Activated CD8-positive, alpha-beta T cell treated with anti-CD3 and anti-CD28 coated beads, Interleukin-2, amount 10 ng/mL, durations not matched to agents 7 days and 5 days (primary cell): ENCODE results near the gene GREM1. TPM values are rescaled to one million over a fixed set of nuclear protein-coding genes. Genes with fewer than 3 reads are reported as not detected.

Experiments used
- ATAC-seq: fragments of 150-1000 bp; cut with Tn5 transposase; one replicate; pipeline ENCODE4 v1.10.0; 2021; ENCODE audit warnings: moderate library complexity
- CTCF ChIA-PET: fragments of 350-600 bp; sonication (Branson Sonifier 250); formaldehyde crosslinking; loops from one replicate; lab custom pipeline; 2021; ENCODE audit warnings: antibody characterized with exemption; lab: Charles Lee
- POLR2A ChIA-PET: fragments of 350-600 bp; sonication (Branson Sonifier 250); formaldehyde crosslinking; loops from one replicate; lab custom pipeline; 2021; ENCODE audit warnings: antibody characterized with exemption; lab: Charles Lee
- DNase-seq: peaks from one replicate; pipeline ENCODE4 v3.0.0-alpha.2; 2020
- H3K27ac Mint-ChIP-seq: one replicate; pipeline ENCODE4 v1.8.0; 2021; ENCODE audit warnings: mild to moderate bottlenecking, mixed read lengths
- H3K27me3 Mint-ChIP-seq: one replicate; pipeline ENCODE4 v1.8.0; 2021; ENCODE audit warnings: low read depth, mixed read lengths
- H3K36me3 Mint-ChIP-seq: one replicate; pipeline ENCODE4 v1.8.0; 2021; ENCODE audit warnings: low read depth, mixed read lengths
- H3K4me1 Mint-ChIP-seq: one replicate; pipeline ENCODE4 v1.8.0; 2021; ENCODE audit warnings: low read depth, mixed read lengths
- H3K4me3 Mint-ChIP-seq: one replicate; pipeline ENCODE4 v1.8.0; 2021; ENCODE audit warnings: mild to moderate bottlenecking, mixed read lengths
- H3K9me3 Mint-ChIP-seq: one replicate; pipeline ENCODE4 v1.8.0; 2022; ENCODE audit warnings: mixed read lengths; ENCODE audit not compliant: insufficient read depth
- total RNA-seq, 2 experiments: library from RNA; stranded (reverse); gene quantifications; one replicate each; pipeline ENCODE4 v1.2.3, GENCODE V29; 2021

GREM1 gene
- total RNA-seq, 2 experiments from 2014 or later: not detected

GRCh38 chr15:32718821-32719716 is 1.3 kb downstream of the GREM1 start:
- H3K9me3 Mint-ChIP-seq: no peaks in the 10 kb centered on the region
- POLR2A ChIA-PET: no interaction called here
- DNase-seq: peak; percentile 37
- H3K4me1 Mint-ChIP-seq: peaks cover 35% of the 10 kb centered on the region
- no peak overlapping the region for H3K27ac Mint-ChIP-seq
- CTCF ChIA-PET: no interaction called here
- peak overlapping the region; percentile 38 for H3K4me3 Mint-ChIP-seq
- H3K27me3 Mint-ChIP-seq: peaks cover 66% of the 10 kb centered on the region
- ATAC-seq: peak; percentile 49
- H3K36me3 Mint-ChIP-seq: no peaks in the 10 kb centered on the region

- Mint-ChIP-seq H3K27me3 (peaks cover 65% of the 10 kb centered on the region), H3K4me1 (peaks cover 34% of the 10 kb centered on the region), H3K9me3 (peaks cover 8% of the 10 kb centered on the region), H3K27ac (no peak overlapping the region), H3K4me3 (no peak overlapping the region), H3K36me3 (peaks cover 2% of the 10 kb centered on the region)
- DNase-seq (no peak), ATAC-seq (no peak)
- POLR2A ChIA-PET: no interaction called here
- CTCF ChIA-PET: interaction anchor here (1.3 kb wide), 1 partner anchor 60 kb away, joined by 3 read pairs; no protein-coding TSS in a partner anchor
These were observed 3.8 kb downstream of the GREM1 start for GRCh38 chr15:32721596-32721995.

- DNase-seq (no peak), ATAC-seq (no peak)
- Mint-ChIP-seq H3K27ac (no peak overlapping the region), H3K27me3 (peaks cover 62% of the 10 kb centered on the region), H3K9me3 (peaks cover 8% of the 10 kb centered on the region), H3K36me3 (peaks cover 2% of the 10 kb centered on the region), H3K4me1 (peaks cover 29% of the 10 kb centered on the region), H3K4me3 (no peak overlapping the region)
- CTCF ChIA-PET: interaction anchor here (1.3 to 1.6 kb wide), 2 partner anchors 16 to 60 kb away, joined by 3 read pairs; no protein-coding TSS in a partner anchor
- POLR2A ChIA-PET: no interaction called here
These were observed 4.3 kb downstream of the GREM1 start for GRCh38 chr15:32722136-32722535.

- H3K27me3 Mint-ChIP-seq: peaks cover 58% of the 10 kb centered on the region
- peaks cover 2% of the 10 kb centered on the region for H3K36me3 Mint-ChIP-seq
- DNase-seq (peak; percentile 30), ATAC-seq (peak; percentile 39)
- H3K4me3 Mint-ChIP-seq: no peak overlapping the region
- H3K4me1 Mint-ChIP-seq: peaks cover 25% of the 10 kb centered on the region
- H3K9me3 Mint-ChIP-seq: peaks cover 8% of the 10 kb centered on the region
- ChIA-PET POLR2A (no interaction called here), CTCF (interaction anchor here (1.6 kb wide), 1 partner anchor 17 kb away, joined by 3 read pairs; no protein-coding TSS in a partner anchor)
- no peak overlapping the region for H3K27ac Mint-ChIP-seq
These were observed 5.6 kb downstream of the GREM1 start for GRCh38 chr15:32723171-32723948.

- no peak for ATAC-seq
- ChIA-PET CTCF (interaction anchor here (1.5 kb wide), 1 partner anchor 67 kb away, joined by 4 read pairs; no protein-coding TSS in a partner anchor), POLR2A (no interaction called here)
- Mint-ChIP-seq H3K4me3 (no peak overlapping the region), H3K36me3 (peaks cover 2% of the 10 kb centered on the region), H3K9me3 (peaks cover 8% of the 10 kb centered on the region), H3K27me3 (peaks cover 47% of the 10 kb centered on the region), H3K27ac (no peak overlapping the region), H3K4me1 (no peaks in the 10 kb centered on the region)
- DNase-seq: no peak
These were observed 12.0 kb downstream of the GREM1 start for GRCh38 chr15:32729700-32730395.

GRCh38 chr15:32730677-32731654 is 13.2 kb downstream of the GREM1 start:
- no peak for ATAC-seq
- Mint-ChIP-seq H3K27ac (no peak overlapping the region), H3K27me3 (peaks cover 44% of the 10 kb centered on the region), H3K4me1 (no peaks in the 10 kb centered on the region), H3K4me3 (no peak overlapping the region), H3K9me3 (peaks cover 5% of the 10 kb centered on the region), H3K36me3 (peaks cover 2% of the 10 kb centered on the region)
- no peak for DNase-seq
- CTCF ChIA-PET: no interaction called here
- POLR2A ChIA-PET: no interaction called here

GRCh38 chr15:32732574-32733157 is 14.9 kb downstream of the GREM1 start:
- Mint-ChIP-seq H3K27me3 (peaks cover 42% of the 10 kb centered on the region), H3K4me3 (no peak overlapping the region), H3K4me1 (no peaks in the 10 kb centered on the region), H3K36me3 (no peaks in the 10 kb centered on the region), H3K9me3 (no peaks in the 10 kb centered on the region), H3K27ac (no peak overlapping the region)
- ChIA-PET POLR2A (no interaction called here), CTCF (no interaction called here)
- no peak for DNase-seq
- no peak for ATAC-seq

- ATAC-seq: no peak
- Mint-ChIP-seq H3K4me3 (no peak overlapping the region), H3K9me3 (no peaks in the 10 kb centered on the region), H3K4me1 (no peaks in the 10 kb centered on the region), H3K27ac (no peak overlapping the region), H3K36me3 (no peaks in the 10 kb centered on the region), H3K27me3 (peaks cover 40% of the 10 kb centered on the region)
- no peak for DNase-seq
- POLR2A ChIA-PET: no interaction called here
- CTCF ChIA-PET: no interaction called here
These were observed 15.5 kb downstream of the GREM1 start for GRCh38 chr15:32733281-32733680.

- H3K4me1 Mint-ChIP-seq: no peaks in the 10 kb centered on the region
These were observed 18.3 kb downstream of the GREM1 start for GRCh38 chr15:32735989-32736700.

GRCh38 chr15:32736701-32737061 is 18.9 kb downstream of the GREM1 start:
- H3K36me3 Mint-ChIP-seq: no peaks in the 10 kb centered on the region
- ChIA-PET POLR2A (no interaction called here), CTCF (interaction anchor here (1.1 kb wide), 1 partner anchor 107 kb away, joined by 3 read pairs; no protein-coding TSS in a partner anchor)
- H3K9me3 Mint-ChIP-seq: no peaks in the 10 kb centered on the region
- ATAC-seq (no peak), DNase-seq (no peak)
- no peak overlapping the region for H3K27ac Mint-ChIP-seq
- H3K4me1 Mint-ChIP-seq: no peaks in the 10 kb centered on the region
- H3K27me3 Mint-ChIP-seq: peaks cover 38% of the 10 kb centered on the region
- H3K4me3 Mint-ChIP-seq: no peak overlapping the region

More at GRCh38 chr15:32735989-32736700, 18.3 kb downstream of the GREM1 start:
- no peak overlapping the region for H3K27ac Mint-ChIP-seq
- ChIA-PET POLR2A (no interaction called here), CTCF (interaction anchor here (1.1 kb wide), 1 partner anchor 108 kb away, joined by 3 read pairs; no protein-coding TSS in a partner anchor)
- no peak overlapping the region for H3K4me3 Mint-ChIP-seq
- H3K27me3 Mint-ChIP-seq: peaks cover 41% of the 10 kb centered on the region
- H3K9me3 Mint-ChIP-seq: no peaks in the 10 kb centered on the region
- ATAC-seq (no peak), DNase-seq (no peak)
- no peaks in the 10 kb centered on the region for H3K36me3 Mint-ChIP-seq
